Activated CD8-positive, alpha-beta memory T cell treated with anti-CD3 and anti-CD28 coated beads for 4 hours (primary cell): ENCODE results near the gene CD302.
"Not testable (repeated sequence)": the region's sequence is repeated elsewhere in the genome, so short reads cannot be mapped to it uniquely, and the experiment has no call there.

Experiments used
- DNase-seq, 2 donors: peaks; one replicate each; pipeline ENCODE4 v3.0.0-alpha.2; 2020; ENCODE audit warnings: low read depth in 2 of 2

Gene CD302

DNA sequence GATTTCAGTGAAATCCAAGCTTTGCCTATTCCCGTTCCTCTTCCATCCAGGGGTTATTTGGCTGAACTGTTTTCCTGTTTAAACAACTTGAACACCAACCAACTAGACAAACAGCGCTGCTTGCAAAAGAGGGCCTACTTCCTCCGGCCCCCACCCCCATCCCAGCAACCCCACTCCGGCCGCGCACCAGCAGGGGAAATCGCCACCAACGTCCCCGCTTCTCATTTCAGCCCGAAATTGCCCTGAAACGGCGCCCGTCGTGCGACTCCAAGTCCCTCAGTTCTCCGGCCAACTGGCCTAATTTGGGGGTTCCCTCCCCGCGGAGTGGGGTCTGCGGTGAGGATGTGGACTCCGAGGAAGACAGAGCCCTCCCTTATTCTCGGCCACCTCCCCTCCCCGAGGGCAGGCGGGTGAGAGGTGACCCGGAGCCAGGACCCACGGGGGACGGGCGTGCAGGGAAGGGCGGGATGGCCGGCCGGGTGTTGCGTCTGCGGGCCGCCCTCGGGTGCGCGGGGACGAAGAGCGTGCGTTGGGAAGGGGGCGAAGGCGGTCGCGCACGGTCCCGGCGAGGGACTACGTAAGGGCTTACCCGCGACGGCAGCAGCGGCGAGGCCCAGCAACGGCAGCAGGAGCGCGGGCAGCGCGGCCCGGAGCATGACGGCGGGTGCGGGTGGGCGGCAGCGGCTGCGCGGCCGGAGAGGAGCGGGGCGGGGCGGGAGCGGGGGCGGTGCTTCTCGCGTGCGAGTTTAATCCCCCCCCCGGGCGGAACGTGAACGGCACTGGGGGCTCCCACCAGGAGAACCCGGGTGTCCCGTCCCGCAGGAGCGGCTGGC, at the start of gene CD302:
TSS of gene CD302 (minus strand) at position 666 of the 833 bp plus-strand sequence. CDS start at position 656, 10 bp downstream.
- DNase-seq = no peak

GRCh38 chr2:159846564-159846963, 48.6 kb upstream of the CD302 start:
- DNase-seq = no peak

DNA sequence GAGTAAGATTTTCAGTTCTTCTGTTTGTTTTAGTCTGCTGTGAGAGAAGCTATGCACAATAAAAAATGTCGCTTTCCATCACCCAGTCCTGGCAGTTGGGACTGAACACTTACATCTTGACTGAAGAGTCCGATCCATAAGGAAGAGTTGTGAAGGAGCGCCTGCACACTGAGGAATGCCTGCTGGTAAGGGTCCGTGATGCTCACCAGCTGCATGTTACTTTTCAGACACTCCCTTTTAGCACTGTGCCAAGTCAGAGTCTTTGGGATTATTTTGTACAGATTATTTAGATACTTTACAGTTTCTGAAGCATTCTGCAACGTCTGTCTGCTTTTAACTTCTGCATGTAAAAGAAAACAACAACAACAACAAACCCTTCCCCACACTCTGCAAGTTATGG, 42.6 kb upstream of the CD302 start:
- DNase-seq = no peak

DNA sequence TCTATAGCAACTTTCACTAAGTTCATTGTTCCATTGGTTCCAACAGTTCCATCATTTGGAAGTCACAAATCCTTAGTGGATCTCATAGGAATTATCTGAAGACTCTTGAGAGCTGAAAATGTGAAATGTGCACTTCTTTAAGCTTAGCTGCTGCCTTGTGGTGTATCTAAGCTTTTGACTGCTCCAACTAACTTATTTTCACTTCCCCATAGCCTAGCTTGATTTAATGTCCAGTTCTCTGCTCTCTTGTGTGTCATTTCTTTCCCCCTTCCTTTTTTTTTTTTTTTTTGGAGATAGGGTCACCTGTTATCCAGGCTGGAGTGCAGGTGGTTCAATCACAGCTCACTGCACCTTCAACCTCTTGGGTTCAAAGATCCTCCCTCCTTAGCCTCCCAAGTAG, 34.9 kb upstream of the CD302 start:
- DNase-seq = no peak

GRCh38 chr2:159832026-159832425, 34.0 kb upstream of the CD302 start:
- no peak for DNase-seq

GRCh38 chr2:159829376-159829775, 31.4 kb upstream of the CD302 start:
- DNase-seq = no peak

- DNase-seq = no peak
These were observed 30.7 kb upstream of the CD302 start for GRCh38 chr2:159828738-159829137.

GRCh38 chr2:159822478-159822833, 24.4 kb upstream of the CD302 start:
- not testable (repeated sequence) for DNase-seq

DNA sequence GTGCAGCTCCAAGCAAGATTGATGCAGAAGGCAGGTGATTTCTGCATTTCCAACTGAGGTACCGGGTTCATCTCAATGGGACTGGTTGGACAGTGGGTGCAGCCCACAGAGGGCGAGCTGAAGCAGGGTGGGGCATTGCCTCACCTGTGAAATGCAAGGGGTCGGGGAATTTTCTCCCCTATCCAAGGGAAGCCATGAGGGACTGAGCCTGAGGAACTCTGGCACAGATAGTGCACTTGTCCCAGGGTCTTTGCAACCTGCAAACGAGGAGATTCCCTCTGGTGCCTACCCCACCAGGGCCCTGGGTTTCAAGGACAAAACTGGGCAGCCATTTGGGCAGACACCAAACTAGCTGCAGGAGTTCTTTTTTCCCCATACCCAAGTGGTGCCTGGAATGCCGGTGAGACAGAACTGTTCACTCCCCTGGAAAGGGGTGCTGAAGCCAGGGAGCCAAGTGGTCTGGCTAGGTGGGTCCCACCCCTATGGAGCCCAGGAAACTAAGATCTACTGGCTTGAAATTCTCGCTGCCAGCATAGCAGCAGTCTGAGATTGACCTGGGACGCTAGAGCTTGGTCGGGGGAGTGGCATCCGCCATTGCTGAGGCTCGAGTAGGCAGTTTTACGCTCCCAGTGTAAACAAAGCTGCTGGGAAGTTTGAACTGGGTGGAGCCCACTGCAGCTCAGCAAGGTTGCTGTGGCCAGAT, 23.9 kb upstream of the CD302 start:
- not testable (repeated sequence) for DNase-seq

GRCh38 chr2:159818940-159819339, 20.9 kb upstream of the CD302 start:
- DNase-seq = no peak

DNA sequence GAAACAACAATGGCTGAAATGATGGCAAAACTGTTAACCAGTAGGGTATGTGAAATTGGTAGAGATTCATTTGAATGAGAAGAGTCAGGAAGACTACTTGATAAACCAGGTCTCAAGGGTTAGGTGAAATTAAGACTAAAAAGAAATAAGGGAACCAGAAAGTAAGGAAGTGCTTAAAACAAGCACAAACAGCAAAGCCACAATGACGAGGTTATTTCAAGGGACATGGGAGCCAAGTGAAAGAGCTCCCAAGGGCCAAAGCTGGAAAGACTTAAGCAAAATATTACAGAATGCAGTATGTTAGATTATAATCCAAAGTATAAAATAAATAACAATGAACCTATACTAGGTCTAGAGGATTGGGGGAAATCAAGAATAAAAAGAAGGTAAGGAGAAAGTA, 19.3 kb upstream of the CD302 start:
- no peak for DNase-seq

GRCh38 chr2:159811232-159811631, 13.2 kb upstream of the CD302 start:
- no peak for DNase-seq

DNA sequence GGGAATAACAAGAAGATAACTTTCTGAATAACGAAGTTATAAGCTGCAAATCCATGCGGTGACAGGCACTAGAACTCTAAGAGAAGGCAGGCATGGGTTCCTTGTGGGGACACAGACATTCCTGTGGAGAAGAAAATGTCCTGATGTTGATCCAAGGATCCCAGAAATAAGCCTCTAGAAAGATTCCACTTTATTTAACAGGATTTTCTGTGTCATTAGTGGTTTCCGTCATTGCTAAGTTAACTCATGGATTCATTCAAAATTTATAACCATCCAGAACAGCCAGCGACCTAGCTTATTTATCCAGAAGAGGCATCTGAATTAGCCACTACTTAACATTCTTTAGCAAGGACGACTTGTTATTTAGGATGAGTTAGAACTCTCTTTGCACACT, 10.0 kb upstream of the CD302 start:
- no peak for DNase-seq

DNA sequence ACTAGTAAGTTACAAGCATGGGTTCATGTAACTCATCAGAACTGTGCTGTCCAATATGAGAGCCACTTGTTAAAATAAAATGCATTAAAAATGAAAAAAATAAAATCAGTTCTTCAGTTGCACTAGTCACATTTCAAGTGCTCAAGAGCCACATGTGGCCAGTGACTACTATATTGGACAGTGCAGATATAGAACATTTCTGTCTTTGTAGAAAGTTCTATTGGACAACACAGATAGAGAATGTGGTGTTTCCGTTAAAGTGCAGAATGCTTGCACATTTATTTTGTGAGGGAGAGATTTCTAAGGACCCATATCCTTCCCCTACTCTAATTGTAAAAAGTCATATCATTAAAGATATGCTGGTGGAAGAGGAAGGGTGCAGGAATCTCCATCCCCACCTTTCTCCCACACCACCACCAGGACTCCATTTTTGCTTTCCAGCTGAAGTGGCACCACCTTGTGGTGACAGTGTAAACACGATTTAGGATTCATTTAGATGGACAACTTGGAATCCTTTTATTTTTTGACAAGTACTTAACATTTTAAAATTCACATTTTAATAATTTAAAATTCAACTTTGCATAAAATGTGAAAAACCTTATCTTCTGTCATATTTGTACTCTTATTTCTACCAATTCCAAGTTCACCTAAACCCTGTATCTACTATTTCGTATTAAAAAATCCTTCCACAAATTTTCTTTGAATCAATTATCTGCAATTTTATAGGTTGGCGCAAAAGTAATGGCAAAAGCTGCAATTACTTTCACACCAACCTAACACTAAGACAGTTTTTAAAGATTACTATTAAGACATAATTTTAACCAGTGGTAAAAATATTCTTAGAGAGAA, 9.4 kb upstream of the CD302 start:
- no peak for DNase-seq

GRCh38 chr2:159804941-159805340, 6.9 kb upstream of the CD302 start:
- DNase-seq = no peak

DNA sequence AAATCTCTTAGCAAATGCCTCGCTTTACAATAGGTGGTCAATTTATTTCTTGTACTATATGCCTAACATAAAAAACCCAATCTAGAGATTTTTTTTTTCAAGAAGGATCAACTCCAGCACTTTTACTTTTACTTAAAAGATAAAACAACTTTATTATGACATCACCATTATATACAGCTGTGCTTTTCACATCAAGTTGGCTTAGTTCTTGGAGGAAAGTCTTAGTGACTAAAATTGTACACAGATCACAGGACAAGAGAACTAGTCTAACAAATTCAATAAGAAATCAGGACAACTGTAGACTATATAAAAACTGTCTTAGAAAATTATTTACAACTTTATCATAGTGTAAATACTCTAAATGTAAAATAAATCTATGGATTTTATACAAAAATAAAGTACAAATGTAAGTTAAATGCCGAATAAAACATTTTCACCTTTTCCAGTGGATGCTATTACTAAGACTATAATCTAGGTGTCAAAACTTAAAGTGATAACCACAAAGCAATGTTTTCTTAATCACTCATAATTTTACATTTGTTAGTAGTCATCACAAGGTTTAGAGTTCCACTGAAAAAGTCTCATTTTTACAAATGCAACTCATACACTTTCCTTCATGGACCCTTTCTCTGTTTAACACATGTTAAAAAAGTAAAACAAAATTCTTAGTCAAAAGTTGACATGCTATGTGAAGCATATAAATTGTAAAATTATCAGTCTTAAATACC, 5.4 kb upstream of the CD302 start:
- no peak for DNase-seq

DNA sequence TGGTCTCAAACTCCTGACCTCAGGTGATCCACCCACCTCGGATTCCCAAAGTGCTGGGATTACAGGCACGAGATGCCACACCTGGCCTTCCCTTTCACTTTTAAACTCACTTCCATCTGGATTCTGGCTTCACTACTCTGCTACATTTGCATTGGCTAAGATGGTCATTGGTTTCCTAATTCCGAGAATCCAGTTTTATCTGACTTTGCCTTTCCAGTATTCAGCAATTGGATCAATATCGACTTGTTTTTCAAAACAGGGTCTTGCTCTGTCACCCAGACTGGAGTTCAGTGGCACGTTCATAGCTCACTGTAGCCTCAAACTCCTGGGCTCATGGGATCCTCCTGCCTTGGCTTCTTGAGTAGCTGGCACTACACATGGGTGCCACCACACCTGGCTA, 4.7 kb upstream of the CD302 start:
- DNase-seq = no peak

GRCh38 chr2:159799833-159800232, 1.8 kb upstream of the CD302 start:
- DNase-seq = no peak

- no peak for DNase-seq
These were observed 343 bp upstream of the CD302 start for GRCh38 chr2:159798376-159798725.

DNA sequence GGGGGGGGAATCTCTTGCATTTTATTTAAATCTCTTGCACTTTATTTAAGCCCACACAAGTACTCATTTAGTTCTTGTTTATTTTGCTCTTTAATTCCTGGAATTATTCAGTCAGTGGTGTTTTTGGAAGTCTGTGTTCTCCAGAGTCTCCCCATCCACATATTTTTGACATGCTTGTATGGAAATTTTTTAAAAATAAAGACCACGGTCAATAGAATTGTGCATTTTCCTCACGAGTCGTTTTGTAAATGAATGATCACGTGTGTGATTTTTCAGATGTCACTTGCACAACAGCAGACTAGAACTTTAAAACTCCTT, 824 bp downstream of the CD302 start:
- no peak for DNase-seq

DNA sequence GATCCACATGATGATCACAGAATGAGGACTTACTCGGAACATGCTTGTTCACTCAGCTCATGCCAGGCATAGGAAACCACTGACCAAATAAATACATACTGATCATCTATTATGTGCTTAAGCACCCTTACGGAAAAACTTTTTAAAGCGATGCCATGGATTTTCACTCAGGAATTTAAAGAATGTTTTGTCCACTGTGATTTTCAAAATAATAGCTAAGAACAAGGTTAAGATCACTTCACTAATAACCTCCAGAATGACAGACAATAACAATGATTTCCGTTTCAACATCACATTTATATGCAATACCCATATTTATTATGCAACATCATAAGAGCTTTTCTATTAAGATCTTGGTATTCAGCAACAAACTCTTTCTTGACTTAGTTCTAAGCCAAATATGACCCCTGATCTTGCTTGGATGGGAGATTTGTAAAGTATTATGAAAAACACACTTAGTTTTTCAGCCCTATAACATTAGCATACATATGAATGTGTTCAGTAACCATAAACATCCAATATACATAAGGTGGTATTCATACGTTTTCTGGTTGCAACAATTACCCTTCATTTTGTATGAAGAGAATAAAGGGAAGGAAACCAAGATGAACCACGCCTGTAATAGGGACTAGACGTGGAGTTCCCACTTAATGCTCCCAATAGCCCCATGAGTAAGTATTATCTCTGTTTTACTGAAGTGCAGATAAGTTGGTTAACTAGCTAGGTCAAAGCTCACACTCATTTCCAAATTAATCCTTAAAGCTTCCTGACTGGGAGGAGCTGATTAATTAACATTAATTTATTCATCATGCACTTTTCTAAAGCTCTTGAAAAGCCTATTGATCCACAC, 1.9 kb downstream of the CD302 start:
- no peak for DNase-seq
